Mesenchymal stem cell (in vitro differentiated cells and primary cell): ENCODE results near the gene USP19.

Experiments used
- DNase-seq: peaks from one replicate; pipeline ENCODE4 v3.0.0-alpha.2; 2013
- H2AFZ ChIP-seq: one replicate; pipeline ENCODE4 v1.6.1; 2013; ENCODE audit warnings: low read depth, mild to moderate bottlenecking, control low read depth, inconsistent platforms, low read length, moderate library complexity
- H2AK5ac ChIP-seq: 2 replicates; pipeline ENCODE4 v1.6.1; 2013; ENCODE audit warnings: low read length, moderate library complexity, mild to moderate bottlenecking, inconsistent platforms; ENCODE audit not compliant: severe bottlenecking
- H2BK120ac ChIP-seq: one replicate; pipeline ENCODE4 v1.6.1; 2013; ENCODE audit warnings: low read depth, mild to moderate bottlenecking, inconsistent platforms, low read length, moderate library complexity
- H2BK12ac ChIP-seq, 2 experiments: one replicate each; pipeline ENCODE4 v1.6.1; 2013; ENCODE audit warnings: inconsistent platforms in 2 of 2, low read length in 2 of 2, mild to moderate bottlenecking in 2 of 2, moderate library complexity in 2 of 2, control low read depth in 1 of 2
- H2BK15ac ChIP-seq: one replicate; pipeline ENCODE4 v1.6.1; 2013; ENCODE audit warnings: mild to moderate bottlenecking, low read depth, inconsistent platforms; ENCODE audit not compliant: poor library complexity, severe bottlenecking
- H2BK5ac ChIP-seq: 2 replicates; pipeline ENCODE4 v1.6.1; 2013; ENCODE audit warnings: low read depth, mild to moderate bottlenecking, low read length, control low read depth, inconsistent platforms; ENCODE audit not compliant: poor library complexity, severe bottlenecking
- H3K14ac ChIP-seq, 2 experiments: one replicate each; pipeline ENCODE4 v1.6.1; 2013; ENCODE audit warnings: inconsistent platforms in 2 of 2, low read length in 2 of 2, control low read depth in 1 of 2, mild to moderate bottlenecking in 1 of 2, moderate library complexity in 1 of 2
- H3K18ac ChIP-seq, 2 experiments: one replicate each; pipeline ENCODE4 v1.6.1; 2013; ENCODE audit warnings: inconsistent platforms in 2 of 2, low read length in 2 of 2, control low read depth in 1 of 2, low read depth in 1 of 2, mild to moderate bottlenecking in 1 of 2
- H3K23ac ChIP-seq, 2 experiments: one replicate each; pipeline ENCODE4 v1.6.1; 2013; ENCODE audit warnings: inconsistent platforms in 2 of 2, low read length in 2 of 2, mild to moderate bottlenecking in 2 of 2, moderate library complexity in 2 of 2, control low read depth in 1 of 2
- H3K27ac ChIP-seq: 2 replicates; pipeline ENCODE4 v1.5.1; 2013; ENCODE audit warnings: mild to moderate bottlenecking, moderate library complexity, low read length, control low read depth, inconsistent platforms; ENCODE audit not compliant: poor library complexity, severe bottlenecking
- H3K27me3 ChIP-seq, 2 experiments: 2 replicates each; pipeline versions ENCODE4 v1.6.1 to v1.7.0; 2013; ENCODE audit warnings: low read length in 2 of 2, mild to moderate bottlenecking in 2 of 2, moderate library complexity in 2 of 2, control low read depth in 1 of 2, inconsistent platforms in 1 of 2; ENCODE audit not compliant: control insufficient read depth in 1 of 2, insufficient read depth in 1 of 2
- H3K36me3 ChIP-seq, 2 experiments: 2 replicates each; pipeline versions ENCODE4 v1.6.1 to v1.7.0; 2013; ENCODE audit warnings: low read length in 2 of 2, control low read depth in 1 of 2, inconsistent platforms in 1 of 2, low read depth in 1 of 2, mild to moderate bottlenecking in 1 of 2; ENCODE audit not compliant: insufficient read depth in 2 of 2, control insufficient read depth in 1 of 2
- H3K4ac ChIP-seq, 2 experiments: one replicate each; pipeline ENCODE4 v1.6.1; 2013; ENCODE audit warnings: inconsistent platforms in 2 of 2, low read length in 2 of 2, mild to moderate bottlenecking in 2 of 2, moderate library complexity in 2 of 2, control low read depth in 1 of 2, low read depth in 1 of 2
- H3K4me1 ChIP-seq: 2 replicates; pipeline ENCODE4 v1.6.1; 2013; ENCODE audit warnings: low read depth, low read length, control low read depth; ENCODE audit not compliant: control insufficient read depth, insufficient read depth
- H3K4me2 ChIP-seq: 2 replicates; pipeline ENCODE4 v1.6.1; 2013; ENCODE audit warnings: low read length, mild to moderate bottlenecking, inconsistent platforms; ENCODE audit not compliant: poor library complexity, severe bottlenecking
- H3K4me3 ChIP-seq, 2 experiments: 2 replicates each; pipeline versions ENCODE4 v1.5.1 to v1.7.0; 2013; ENCODE audit warnings: low read length in 2 of 2, mild to moderate bottlenecking in 2 of 2, control low read depth in 1 of 2, low read depth in 1 of 2; ENCODE audit not compliant: insufficient read depth in 1 of 2
- H3K79me1 ChIP-seq: replicated peaks from 2 replicates; pipeline ENCODE4 v1.6.1; 2013; ENCODE audit warnings: mild to moderate bottlenecking, control low read depth, low read length, inconsistent platforms; ENCODE audit not compliant: poor library complexity, severe bottlenecking
- H3K9ac ChIP-seq: 2 replicates; pipeline ENCODE4 v1.7.0; 2013; ENCODE audit warnings: mild to moderate bottlenecking, low read length, moderate library complexity
- H3K9me3 ChIP-seq: 2 replicates; pipeline ENCODE4 v1.7.0; 2013; ENCODE audit warnings: mild to moderate bottlenecking, low read length; ENCODE audit not compliant: control insufficient read depth
- H4K8ac ChIP-seq: one replicate; pipeline ENCODE4 v1.6.1; 2013; ENCODE audit warnings: inconsistent platforms, mild to moderate bottlenecking, low read length, moderate library complexity
- H4K91ac ChIP-seq: one replicate; pipeline ENCODE4 v1.6.1; 2013; ENCODE audit warnings: mild to moderate bottlenecking, low read length, inconsistent platforms
- WGBS: methylation state at CpG from one replicate; pipeline ENCODE4 v1.1.7; 2013; ENCODE audit warnings: mixed read lengths; 5-methylcytosine and 5-hydroxymethylcytosine counted together

The USP19 gene

GRCh38 chr3:49124991-49125670 lies 4.5 kb upstream of the USP19 start:
- Histone ChIP-seq H4K91ac (no peak overlapping the region), H3K79me1 (peaks cover 46% of the 10 kb centered on the region), H3K36me3 (peaks cover 86 to 89% of the 10 kb centered on the region in 2 experiments), H3K18ac (no peak overlapping the region), H2BK120ac (no peak overlapping the region), H2BK5ac (no peak overlapping the region), H3K9me3 (no peaks in the 10 kb centered on the region), H2AK5ac (no peak overlapping the region), H3K27me3 (no peaks in the 10 kb centered on the region), H3K23ac (no peak overlapping the region), H2BK15ac (no peak overlapping the region), H3K14ac (no peak overlapping the region), H3K27ac (no peak overlapping the region), H3K4me1 (peaks cover 14% of the 10 kb centered on the region), H2BK12ac (no peak overlapping the region), H4K8ac (no peak overlapping the region), H2AFZ (no peak overlapping the region), H3K9ac (no peak overlapping the region), H3K4me2 (no peak overlapping the region), H3K4ac (no peak overlapping the region), H3K4me3 (no peak overlapping the region)
- WGBS, result 91% methylated on average over 12 of the region's 14 CpGs
- no peak for DNase-seq

GRCh38 chr3:49124203-49124602 lies 3.6 kb upstream of the USP19 start:
- Histone ChIP-seq H2BK5ac (no peak overlapping the region), H3K36me3 (peaks cover 76 to 80% of the 10 kb centered on the region in 2 experiments), H3K9ac (no peak overlapping the region), H2AFZ (no peak overlapping the region), H2BK12ac (no peak overlapping the region), H3K14ac (no peak overlapping the region), H3K79me1 (peaks cover 37% of the 10 kb centered on the region), H3K18ac (no peak overlapping the region), H3K23ac (no peak overlapping the region), H2AK5ac (no peak overlapping the region), H4K8ac (no peak overlapping the region), H4K91ac (no peak overlapping the region), H3K9me3 (no peaks in the 10 kb centered on the region), H3K27ac (no peak overlapping the region), H3K4ac (no peak overlapping the region), H3K4me1 (peaks cover 15% of the 10 kb centered on the region), H2BK120ac (no peak overlapping the region), H3K27me3 (no peaks in the 10 kb centered on the region), H3K4me3 (no peak overlapping the region), H2BK15ac (no peak overlapping the region), H3K4me2 (no peak overlapping the region)
- no peak for DNase-seq
- 98% methylated on average over 7 of the region's 7 CpGs for WGBS

GRCh38 chr3:49123687-49124086 lies 3.1 kb upstream of the USP19 start:
- H2AK5ac ChIP-seq, result no peak overlapping the region
- H2BK5ac ChIP-seq, result no peak overlapping the region
- no peak overlapping the region for H2AFZ ChIP-seq
- no peak overlapping the region for H3K4ac ChIP-seq
- no peak overlapping the region for H3K18ac ChIP-seq
- no peak overlapping the region for H3K27ac ChIP-seq
- H4K91ac ChIP-seq, result no peak overlapping the region
- H3K23ac ChIP-seq, result no peak overlapping the region
- no peak overlapping the region for H2BK15ac ChIP-seq
- WGBS, result 98% methylated on average over 17 of the region's 17 CpGs
- H3K27me3 ChIP-seq, result no peaks in the 10 kb centered on the region
- peaks cover 74 to 77% of the 10 kb centered on the region in 2 experiments for H3K36me3 ChIP-seq
- no peak overlapping the region for H2BK12ac ChIP-seq
- no peak overlapping the region for H4K8ac ChIP-seq
- H2BK120ac ChIP-seq, result no peak overlapping the region
- H3K4me1 ChIP-seq, result peaks cover 14% of the 10 kb centered on the region
- no peak overlapping the region for H3K4me3 ChIP-seq
- H3K9me3 ChIP-seq, result no peaks in the 10 kb centered on the region
- peaks cover 35% of the 10 kb centered on the region for H3K79me1 ChIP-seq
- no peak for DNase-seq
- no peak overlapping the region for H3K14ac ChIP-seq
- H3K4me2 ChIP-seq, result no peak overlapping the region
- no peak overlapping the region for H3K9ac ChIP-seq

GRCh38 chr3:49122886-49123545 lies 2.4 kb upstream of the USP19 start:
- no peak overlapping the region for H3K9ac ChIP-seq
- no peak overlapping the region for H4K91ac ChIP-seq
- H3K18ac ChIP-seq, result no peak overlapping the region
- H2BK120ac ChIP-seq, result no peak overlapping the region
- no peaks in the 10 kb centered on the region for H3K9me3 ChIP-seq
- H3K79me1 ChIP-seq, result peaks cover 31% of the 10 kb centered on the region
- no peak overlapping the region for H2BK15ac ChIP-seq
- H3K23ac ChIP-seq, result no peak overlapping the region
- peaks cover 73 to 75% of the 10 kb centered on the region in 2 experiments for H3K36me3 ChIP-seq
- no peak overlapping the region for H3K14ac ChIP-seq
- H3K27ac ChIP-seq, result no peak overlapping the region
- H2AFZ ChIP-seq, result no peak overlapping the region
- WGBS, result 98% methylated on average over 15 of the region's 17 CpGs
- no peak for DNase-seq
- H3K27me3 ChIP-seq, result no peaks in the 10 kb centered on the region
- no peak overlapping the region for H3K4ac ChIP-seq
- no peak overlapping the region for H4K8ac ChIP-seq
- H3K4me1 ChIP-seq, result peaks cover 14% of the 10 kb centered on the region
- no peak overlapping the region for H3K4me3 ChIP-seq
- no peak overlapping the region for H2BK5ac ChIP-seq
- H2BK12ac ChIP-seq, result no peak overlapping the region
- no peak overlapping the region for H2AK5ac ChIP-seq
- no peak overlapping the region for H3K4me2 ChIP-seq
